Astrocyte (in vitro differentiated cells and primary cell): ENCODE data around the gene ASPRV1.

Experiments
- CTCF ChIP-seq: IDR thresholded peaks from 2 replicates; pipeline ENCODE4 v1.5.1; 2011; ENCODE audit warnings: low read depth, mild to moderate bottlenecking, inconsistent platforms, low read length, moderate library complexity; ENCODE audit not compliant: insufficient read depth
- EZH2 ChIP-seq: IDR thresholded peaks from 2 replicates; pipeline ENCODE4 v1.6.1; 2012; ENCODE audit warnings: mild to moderate bottlenecking, low read length, inconsistent platforms; ENCODE audit not compliant: insufficient read depth

GRCh38 chr2:69968609-69969008, 7.2 kb upstream of the ASPRV1 start:
- TF ChIP-seq EZH2 (no peak), CTCF (no peak)
